Activated T-cell treated with anti-CD3 and anti-CD28 coated beads for 1 hour (primary cell): ENCODE measurements around the gene TACC3.

ENCODE experiments used
- DNase-seq: peaks from one replicate; pipeline ENCODE4 v3.0.0-alpha.2; 2020; ENCODE audit warnings: low read depth

Gene TACC3

DNA sequence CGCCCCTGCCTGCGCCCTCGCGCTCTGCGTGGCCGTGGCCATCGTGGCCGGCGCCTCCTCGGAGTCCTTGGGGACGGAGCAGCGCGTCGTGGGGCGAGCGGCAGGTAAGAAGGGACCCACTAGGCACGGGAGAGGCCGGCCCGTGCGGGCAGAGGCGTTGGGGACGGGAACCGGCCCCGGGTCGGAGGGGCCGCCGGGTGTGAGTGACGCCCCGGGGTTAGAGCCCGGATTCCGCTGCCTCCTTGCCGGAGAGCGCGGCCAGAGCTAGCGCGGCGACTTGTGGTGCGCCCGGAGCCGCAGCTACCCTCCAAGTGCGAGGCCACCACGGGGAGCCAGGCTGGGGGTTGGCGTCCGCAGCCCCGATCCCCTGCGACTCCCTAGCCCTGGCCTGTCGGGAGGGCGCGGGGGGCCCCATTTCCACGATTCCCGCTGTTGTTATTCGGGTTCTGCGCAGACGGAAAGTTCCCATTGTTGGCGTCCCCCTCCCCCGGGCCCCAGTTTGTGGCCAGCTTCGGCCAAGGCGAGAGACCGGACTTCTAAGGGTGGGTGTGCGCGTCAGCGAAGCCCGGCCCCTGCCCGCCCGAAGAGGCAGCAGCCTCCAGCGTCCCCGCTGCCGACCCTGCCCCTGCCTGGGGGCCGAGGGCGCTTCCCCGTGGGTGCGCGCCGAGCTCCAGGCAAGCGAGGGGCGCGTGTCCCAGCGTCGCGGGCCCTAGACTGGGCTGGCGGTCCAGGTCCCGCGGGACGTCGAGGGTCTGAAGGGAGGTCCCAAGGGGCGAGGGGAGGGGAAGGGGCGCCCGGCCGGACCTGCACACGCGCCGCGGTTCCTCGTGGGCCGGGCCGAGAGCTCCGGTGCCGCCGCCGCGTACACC is 72.9 kb downstream of the TACC3 start:
- no peak for DNase-seq
